Measurements from ENCODE around the gene SLC1A6.

The SLC1A6 gene

DNA sequence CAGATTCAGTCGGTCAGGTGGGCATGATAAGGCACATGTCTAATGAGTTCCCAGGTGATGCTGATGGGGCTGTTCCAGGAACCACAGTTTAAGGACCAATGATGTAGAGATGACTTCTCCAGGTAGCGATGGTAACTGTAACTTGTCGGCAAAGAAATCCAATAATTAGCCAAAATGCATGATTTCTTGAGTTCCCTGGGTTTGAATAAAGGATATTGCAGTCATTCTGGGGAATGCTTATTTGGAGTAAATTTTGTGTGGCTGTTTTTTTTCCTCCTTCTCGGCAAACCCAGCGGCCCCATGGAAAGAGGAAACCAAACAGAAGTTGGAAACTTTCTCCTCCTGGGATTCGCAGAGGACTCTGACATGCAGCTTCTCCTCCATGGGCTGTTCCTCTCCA is 38.5 kb downstream of the SLC1A6 start, which contains the start of gene OR7C2:
Gene OR7C2 (plus strand): TSS at position 301 of the 400 bp plus-strand sequence. CDS start 0 bp downstream, at position 301.
- no peak for DNase-seq (ENCODE audit: low read depth, low spot score)
- WGBS (ENCODE audit: insufficient coverage, insufficient read length), result no CpG with 5 or more reads among the region's 6 CpGs
- Histone ChIP-seq H3K27me3 (ENCODE audit: control insufficient read depth, insufficient read depth, low read length) (no peaks in the 10 kb centered on the region), H3K36me3 (ENCODE audit: control insufficient read depth, insufficient read depth, low read length) (no peaks in the 10 kb centered on the region), H3K27ac (ENCODE audit: low read length) (no peak within 1 kb of the TSS), H3K4me1 (ENCODE audit: control insufficient read depth, insufficient read depth, low read length) (no peaks in the 10 kb centered on the region), H3K4me3 (ENCODE audit: low read length) (no peak within 1 kb of the TSS), H3K9me3 (ENCODE audit: control insufficient read depth, insufficient read depth, low read length) (no peaks in the 10 kb centered on the region; the same call in 1 of the 2 replicates)

DNA sequence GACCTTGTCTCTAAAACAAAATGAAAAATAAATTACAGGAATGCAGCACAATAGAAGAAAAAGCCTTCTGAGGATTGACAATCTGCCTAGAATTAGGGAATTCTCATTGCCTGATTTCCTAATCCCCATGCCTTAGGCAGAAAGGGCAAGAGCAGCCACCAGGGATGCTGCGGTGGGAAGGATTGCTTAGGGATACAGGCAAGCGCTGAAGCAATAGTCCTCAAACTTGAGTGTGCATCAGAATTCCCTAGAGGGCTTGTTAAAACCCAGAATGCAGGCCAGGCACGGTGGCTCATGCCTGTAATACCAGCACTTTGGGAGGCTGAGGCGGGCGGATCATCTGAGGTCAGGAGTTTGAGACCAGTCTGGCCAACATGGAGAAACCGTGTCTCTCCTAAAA is 39.4 kb downstream of the SLC1A6 start:
- Histone ChIP-seq H3K4me1 (ENCODE audit: control insufficient read depth, insufficient read depth, low read length) (no peaks in the 10 kb centered on the region), H3K27ac (ENCODE audit: low read length) (no peak overlapping the region), H3K36me3 (ENCODE audit: control insufficient read depth, insufficient read depth, low read length) (no peaks in the 10 kb centered on the region), H3K4me3 (ENCODE audit: low read length) (no peak overlapping the region), H3K9me3 (ENCODE audit: control insufficient read depth, insufficient read depth, low read length) (no peaks in the 10 kb centered on the region; the same call in 1 of the 2 replicates), H3K27me3 (ENCODE audit: control insufficient read depth, insufficient read depth, low read length) (no peaks in the 10 kb centered on the region)
- WGBS (ENCODE audit: insufficient coverage, insufficient read length), result no CpG with 5 or more reads among the region's 6 CpGs
- no peak for DNase-seq (ENCODE audit: low read depth, low spot score)

DNA sequence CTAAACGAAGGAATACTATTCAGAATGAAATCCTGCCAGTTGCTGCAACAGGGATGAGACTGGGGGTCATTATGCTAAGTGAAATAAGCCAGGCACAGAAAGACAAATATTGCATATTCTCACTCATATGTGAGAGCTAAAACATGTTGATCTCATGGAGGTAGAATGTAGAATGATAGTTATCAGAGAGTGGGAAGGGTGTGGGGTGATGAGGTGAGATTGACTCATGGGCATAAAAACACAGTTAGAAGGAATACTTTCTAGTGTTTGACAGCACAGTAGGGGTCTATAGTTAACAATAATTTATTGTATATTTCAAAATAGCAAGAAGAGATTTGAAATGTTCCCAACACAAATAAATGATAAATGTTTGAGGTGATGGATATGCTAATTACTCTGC is 46.2 kb downstream of the SLC1A6 start:
- no peaks in the 10 kb centered on the region for H3K27me3 ChIP-seq (ENCODE audit: control insufficient read depth, insufficient read depth, low read length)
- no peak overlapping the region for H3K27ac ChIP-seq (ENCODE audit: low read length)
- DNase-seq (ENCODE audit: low read depth, low spot score), result no peak

DNA sequence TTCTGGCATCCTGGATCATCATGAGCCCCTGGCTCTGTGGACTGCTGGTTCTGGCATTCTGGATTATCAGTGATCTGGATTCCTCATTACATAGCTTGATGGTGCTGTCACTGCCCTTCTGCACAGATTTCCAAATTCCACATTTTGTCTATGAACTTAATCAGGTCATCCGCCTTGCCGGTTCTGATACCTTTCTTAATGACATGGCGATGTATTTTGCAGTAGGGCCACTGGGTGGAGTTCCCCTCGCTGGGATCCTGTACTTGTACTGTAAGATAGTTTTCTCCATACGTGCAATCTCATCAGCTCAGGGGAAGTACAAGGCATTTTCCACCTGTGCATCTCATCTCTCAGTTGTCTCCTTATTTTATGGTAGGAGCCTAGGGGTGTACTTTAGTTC is 62.8 kb downstream of the SLC1A6 start:
- Histone ChIP-seq H3K4me3 (ENCODE audit: low read length) (no peak overlapping the region), H3K27me3 (ENCODE audit: control insufficient read depth, insufficient read depth, low read length) (no peaks in the 10 kb centered on the region), H3K36me3 (ENCODE audit: control insufficient read depth, insufficient read depth, low read length) (no peaks in the 10 kb centered on the region), H3K4me1 (ENCODE audit: control insufficient read depth, insufficient read depth, low read length) (no peaks in the 10 kb centered on the region), H3K9me3 (ENCODE audit: control insufficient read depth, insufficient read depth, low read length) (no peaks in the 10 kb centered on the region), H3K27ac (ENCODE audit: low read length) (no peak overlapping the region)
- no CpG with 5 or more reads among the region's 5 CpGs for WGBS (ENCODE audit: insufficient coverage, insufficient read length)
- DNase-seq (ENCODE audit: low read depth, low spot score), result peak; percentile 9

More for the DNA sequence above, 46.2 kb downstream of the SLC1A6 start:
- Histone ChIP-seq H3K36me3 (ENCODE audit: control insufficient read depth, insufficient read depth, low read length) (no peaks in the 10 kb centered on the region), H3K4me1 (ENCODE audit: control insufficient read depth, insufficient read depth, low read length) (no peaks in the 10 kb centered on the region), H3K4me3 (ENCODE audit: low read length) (no peak overlapping the region), H3K9me3 (ENCODE audit: control insufficient read depth, insufficient read depth, low read length) (no peaks in the 10 kb centered on the region)
- WGBS (ENCODE audit: insufficient coverage, insufficient read length), result no CpG with 5 or more reads among the region's 1 CpG

GRCh38 chr19:14915116-14915515 is 64.5 kb downstream of the SLC1A6 start:
- Histone ChIP-seq H3K36me3 (ENCODE audit: control insufficient read depth, insufficient read depth, low read length) (no peaks in the 10 kb centered on the region), H3K9me3 (ENCODE audit: control insufficient read depth, insufficient read depth, low read length) (no peaks in the 10 kb centered on the region), H3K4me3 (ENCODE audit: low read length) (no peak overlapping the region), H3K4me1 (ENCODE audit: control insufficient read depth, insufficient read depth, low read length) (no peaks in the 10 kb centered on the region), H3K27ac (ENCODE audit: low read length) (no peak overlapping the region), H3K27me3 (ENCODE audit: control insufficient read depth, insufficient read depth, low read length) (no peaks in the 10 kb centered on the region)
- no peak for DNase-seq (ENCODE audit: low read depth, low spot score)
- WGBS (ENCODE audit: insufficient coverage, insufficient read length), result no CpG with 5 or more reads among the region's 6 CpGs

- no peak for DNase-seq (ENCODE audit: low read depth, low spot score)
- H3K4me3 ChIP-seq (ENCODE audit: low read length), result no peak overlapping the region
- no peaks in the 10 kb centered on the region for H3K9me3 ChIP-seq (ENCODE audit: control insufficient read depth, insufficient read depth, low read length)
- no peaks in the 10 kb centered on the region for H3K36me3 ChIP-seq (ENCODE audit: control insufficient read depth, insufficient read depth, low read length)
- H3K27me3 ChIP-seq (ENCODE audit: control insufficient read depth, insufficient read depth, low read length), result no peaks in the 10 kb centered on the region
- H3K27ac ChIP-seq (ENCODE audit: low read length), result no peak overlapping the region
- H3K4me1 ChIP-seq (ENCODE audit: control insufficient read depth, insufficient read depth, low read length), result no peaks in the 10 kb centered on the region
- no CpG with 5 or more reads among the region's 4 CpGs for WGBS (ENCODE audit: insufficient coverage, insufficient read length)
Observed at GRCh38 chr19:14906711-14907110, 73.0 kb downstream of the SLC1A6 start.

GRCh38 chr19:14901675-14902260 is 77.9 kb downstream of the SLC1A6 start:
- Histone ChIP-seq H3K4me1 (ENCODE audit: control insufficient read depth, insufficient read depth, low read length) (no peaks in the 10 kb centered on the region), H3K27ac (ENCODE audit: low read length) (no peak overlapping the region), H3K36me3 (ENCODE audit: control insufficient read depth, insufficient read depth, low read length) (no peaks in the 10 kb centered on the region), H3K4me3 (ENCODE audit: low read length) (no peak overlapping the region), H3K9me3 (ENCODE audit: control insufficient read depth, insufficient read depth, low read length) (no peaks in the 10 kb centered on the region), H3K27me3 (ENCODE audit: control insufficient read depth, insufficient read depth, low read length) (no peaks in the 10 kb centered on the region)
- no CpG with 5 or more reads among the region's 2 CpGs for WGBS (ENCODE audit: insufficient coverage, insufficient read length)
- no peak for DNase-seq (ENCODE audit: low read depth, low spot score)

All from iPS DF 6.9 (cell line).